Measurements from ENCODE around the gene ARMH3.

Gene ARMH3

GRCh38 chr10:101893510-101894120 is 162.4 kb downstream of the ARMH3 start:
- DNase-seq: no peak

- no peak for DNase-seq
Observed at GRCh38 chr10:101892782-101893391, 163.1 kb downstream of the ARMH3 start.

GRCh38 chr10:101889256-101890210 is 166.4 kb downstream of the ARMH3 start:
- peak in 1 of 2 experiments; percentile 59 for DNase-seq

GRCh38 chr10:101888251-101888949 is 167.6 kb downstream of the ARMH3 start:
- DNase-seq: no peak

GRCh38 chr10:101887775-101888174 is 168.2 kb downstream of the ARMH3 start:
- no peak for DNase-seq

- DNase-seq: no peak
Observed at GRCh38 chr10:101886521-101887312, 169.3 kb downstream of the ARMH3 start.

- no peak for DNase-seq
Observed at GRCh38 chr10:101881036-101881774, 174.8 kb downstream of the ARMH3 start.

- no peak for DNase-seq
Observed at GRCh38 chr10:101880232-101880573, 175.8 kb downstream of the ARMH3 start.

- no peak for DNase-seq
Observed at GRCh38 chr10:101879456-101880231, 176.3 kb downstream of the ARMH3 start.

GRCh38 chr10:101878869-101879268 is 177.1 kb downstream of the ARMH3 start:
- no peak for DNase-seq

- DNase-seq: no peak
Observed at GRCh38 chr10:101875068-101875688, 180.8 kb downstream of the ARMH3 start.

GRCh38 chr10:101874252-101874651 is 181.7 kb downstream of the ARMH3 start:
- DNase-seq: no peak

GRCh38 chr10:101867931-101868330 is 188.0 kb downstream of the ARMH3 start:
- DNase-seq: no peak

GRCh38 chr10:101859530-101859929 is 196.4 kb downstream of the ARMH3 start:
- DNase-seq: no peak

- DNase-seq: no peak
Observed at GRCh38 chr10:101858723-101859500, 197.1 kb downstream of the ARMH3 start.

- DNase-seq: no peak
Observed at GRCh38 chr10:101857802-101858476, 198.0 kb downstream of the ARMH3 start.

GRCh38 chr10:101856626-101857025 is 199.3 kb downstream of the ARMH3 start:
- DNase-seq: no peak

- DNase-seq: no peak
Observed at GRCh38 chr10:101851411-101852116, 204.4 kb downstream of the ARMH3 start.

Data from SW 1271 (cell line).